DND-41 (cell line): ENCODE measurements around the gene DLG2.

Experiments used
- ATAC-seq: fragments of 200-7000 bp; cut with Tn5 transposase; 3 replicates; pipeline ENCODE4 v1.9.1; 2021; ENCODE audit warnings: low read depth; ENCODE audit not compliant: insufficient read depth
- DNase-seq: peaks from one replicate; pipeline ENCODE4 v3.0.0-alpha.2; 2020
- H2AFZ ChIP-seq: 2 replicates; pipeline ENCODE4 v1.6.0; 2012; ENCODE audit warnings: low read depth, low read length
- H3K27ac ChIP-seq: 2 replicates; pipeline ENCODE4 v1.5.1; 2012; ENCODE audit warnings: low read length, inconsistent platforms
- H3K27me3 ChIP-seq: fragments of 200-600 bp; sonication (generic); 2 replicates; pipeline ENCODE4 v1.6.0; 2012; ENCODE audit warnings: low read length, mild to moderate bottlenecking, inconsistent platforms; ENCODE audit not compliant: insufficient read depth, poor library complexity
- H3K36me3 ChIP-seq: 2 replicates; pipeline ENCODE4 v1.5.1; 2012; ENCODE audit warnings: low read length, inconsistent platforms; ENCODE audit not compliant: insufficient read depth
- H3K4me1 ChIP-seq: 2 replicates; pipeline ENCODE4 v1.5.1; 2012; ENCODE audit warnings: mild to moderate bottlenecking, low read length; ENCODE audit not compliant: insufficient read depth
- H3K4me2 ChIP-seq: 2 replicates; pipeline ENCODE4 v1.6.0; 2012; ENCODE audit warnings: mild to moderate bottlenecking, moderate library complexity, low read length, inconsistent platforms; ENCODE audit not compliant: insufficient read depth
- H3K4me3 ChIP-seq, 2 experiments: fragments of 200-600 bp in 1 of 2; shearing (Covaris generic) in 1 of 2; 2 replicates each; pipeline ENCODE4 v1.5.1; 2012 to 2016; ENCODE audit warnings: inconsistent platforms in 2 of 2, low read length in 2 of 2, mild to moderate bottlenecking in 2 of 2, low read depth in 1 of 2, moderate library complexity in 1 of 2
- H3K79me2 ChIP-seq: 2 replicates; pipeline ENCODE4 v1.6.0; 2012; ENCODE audit warnings: low read length, inconsistent platforms; ENCODE audit not compliant: insufficient read depth
- H3K9ac ChIP-seq: 2 replicates; pipeline ENCODE4 v1.6.0; 2012; ENCODE audit warnings: low read depth, mild to moderate bottlenecking, inconsistent platforms, low read length, moderate library complexity
- H3K9me3 ChIP-seq: 2 replicates; pipeline ENCODE4 v1.5.1; 2012; ENCODE audit warnings: low read length, moderate library complexity, mild to moderate bottlenecking, inconsistent platforms; ENCODE audit not compliant: insufficient read depth, severe bottlenecking
- H4K20me1 ChIP-seq: 2 replicates; pipeline ENCODE4 v1.6.0; 2012; ENCODE audit warnings: low read length; ENCODE audit not compliant: insufficient read depth
- CTCF ChIP-seq: IDR thresholded peaks from 2 replicates; pipeline ENCODE4 v1.5.1; 2012; ENCODE audit warnings: borderline replicate concordance, low read length, moderate library complexity, mild to moderate bottlenecking; ENCODE audit not compliant: poor library complexity, severe bottlenecking; ENCODE audit errors: extremely low read depth
- EZH2 ChIP-seq: IDR thresholded peaks from 3 replicates; pipeline ENCODE4 v1.6.1; 2012; ENCODE audit warnings: borderline replicate concordance, low read depth, mild to moderate bottlenecking, moderate library complexity, low read length, inconsistent platforms; ENCODE audit not compliant: severe bottlenecking

Gene DLG2

GRCh38 chr11:85517272-85517671, 109.9 kb downstream of the DLG2 start:
- Histone ChIP-seq H3K9ac (no peak overlapping the region), H3K36me3 (no peaks in the 10 kb centered on the region), H3K27ac (no peak overlapping the region), H4K20me1 (no peaks in the 10 kb centered on the region), H2AFZ (no peak overlapping the region), H3K4me1 (no peaks in the 10 kb centered on the region), H3K79me2 (no peaks in the 10 kb centered on the region), H3K9me3 (peaks cover 4% of the 10 kb centered on the region), H3K4me3 (no peak overlapping the region), H3K4me2 (no peak overlapping the region), H3K27me3 (no peaks in the 10 kb centered on the region)
- ATAC-seq (no peak), DNase-seq (no peak)
- TF ChIP-seq EZH2 = no peak
- TF ChIP-seq CTCF = no peak

- ATAC-seq = no peak
- H4K20me1 ChIP-seq = no peaks in the 10 kb centered on the region
Observed at GRCh38 chr11:85495918-85496317, 131.2 kb downstream of the DLG2 start.

GRCh38 chr11:85494396-85494795, 132.7 kb downstream of the DLG2 start:
- Histone ChIP-seq H3K4me1 (no peaks in the 10 kb centered on the region), H3K27me3 (no peaks in the 10 kb centered on the region), H3K4me3 (no peak overlapping the region), H3K79me2 (no peaks in the 10 kb centered on the region), H2AFZ (no peak overlapping the region), H3K4me2 (no peak overlapping the region), H3K36me3 (no peaks in the 10 kb centered on the region), H3K9ac (no peak overlapping the region), H4K20me1 (no peaks in the 10 kb centered on the region), H3K9me3 (no peaks in the 10 kb centered on the region), H3K27ac (no peak overlapping the region)
- DNase-seq = no peak
- ATAC-seq = no peak
- no peak for TF ChIP-seq EZH2
- TF ChIP-seq CTCF = no peak

More at GRCh38 chr11:85495918-85496317, 131.2 kb downstream of the DLG2 start:
- no peak for DNase-seq
- Histone ChIP-seq H3K4me1 (no peaks in the 10 kb centered on the region), H3K4me3 (no peak overlapping the region), H3K9me3 (no peaks in the 10 kb centered on the region), H3K4me2 (no peak overlapping the region), H3K27me3 (no peaks in the 10 kb centered on the region), H3K27ac (no peak overlapping the region), H3K36me3 (no peaks in the 10 kb centered on the region), H2AFZ (no peak overlapping the region), H3K9ac (no peak overlapping the region), H3K79me2 (no peaks in the 10 kb centered on the region)
- TF ChIP-seq CTCF (no peak), EZH2 (no peak)

- no peak for TF ChIP-seq EZH2
- TF ChIP-seq CTCF = no peak
- Histone ChIP-seq H3K27ac (no peak overlapping the region), H3K4me2 (no peak overlapping the region), H2AFZ (no peak overlapping the region), H3K27me3 (no peaks in the 10 kb centered on the region), H3K9ac (no peak overlapping the region), H3K4me3 (no peak overlapping the region), H3K36me3 (no peaks in the 10 kb centered on the region), H4K20me1 (no peaks in the 10 kb centered on the region), H3K9me3 (peaks cover 14% of the 10 kb centered on the region), H3K4me1 (no peaks in the 10 kb centered on the region), H3K79me2 (no peaks in the 10 kb centered on the region)
- DNase-seq (no peak), ATAC-seq (no peak)
Observed at GRCh38 chr11:85485902-85486301, 141.2 kb downstream of the DLG2 start.
